ENCODE results near the gene ZSCAN1. TPM values are rescaled to one million over a fixed set of nuclear protein-coding genes. Genes with fewer than 3 reads are reported as not detected.

The ZSCAN1 gene
- total RNA-seq, 4 donors from 2014 or later = not detected

DNA sequence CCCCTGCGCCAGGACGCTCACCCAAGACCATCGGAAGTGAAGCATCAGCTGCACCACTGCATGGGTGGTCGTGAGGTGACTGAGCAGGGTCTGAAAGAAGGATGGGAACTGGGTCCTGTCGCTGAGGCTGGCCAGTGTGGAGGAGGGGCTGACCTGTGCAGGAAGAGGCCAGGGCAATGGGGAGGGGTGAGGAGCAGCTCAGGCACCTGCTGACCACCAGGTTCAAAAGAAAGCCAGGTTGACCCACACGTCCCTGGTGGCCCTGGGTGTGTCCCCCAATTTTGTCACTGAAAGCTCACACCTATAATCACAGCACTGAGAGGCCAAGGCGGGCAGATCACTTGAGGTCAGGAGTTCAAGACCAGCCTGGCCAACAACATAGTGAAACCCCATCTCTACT lies 13.7 kb upstream of the ZSCAN1 start:
- Histone ChIP-seq H3K36me3 (no peaks in the 10 kb centered on the region), H3K27ac (no peak overlapping the region), H3K4me3 (no peak overlapping the region), H3K9me3 (no peaks in the 10 kb centered on the region), H3K27me3 (no peaks in the 10 kb centered on the region), H3K4me1 (no peaks in the 10 kb centered on the region)
- in situ Hi-C loops (cut with MboI; ENCODE audit: low sequenced_read_pairs in 4 of 4) (no loop called here), intact Hi-C loops (cut with DNase I; ENCODE audit: low total_unique reads) (no loop called here)
- TF ChIP-seq POLR2A (IDR thresholded peaks at IDR 0.05) = no peak
- TF ChIP-seq, protein P1, sequence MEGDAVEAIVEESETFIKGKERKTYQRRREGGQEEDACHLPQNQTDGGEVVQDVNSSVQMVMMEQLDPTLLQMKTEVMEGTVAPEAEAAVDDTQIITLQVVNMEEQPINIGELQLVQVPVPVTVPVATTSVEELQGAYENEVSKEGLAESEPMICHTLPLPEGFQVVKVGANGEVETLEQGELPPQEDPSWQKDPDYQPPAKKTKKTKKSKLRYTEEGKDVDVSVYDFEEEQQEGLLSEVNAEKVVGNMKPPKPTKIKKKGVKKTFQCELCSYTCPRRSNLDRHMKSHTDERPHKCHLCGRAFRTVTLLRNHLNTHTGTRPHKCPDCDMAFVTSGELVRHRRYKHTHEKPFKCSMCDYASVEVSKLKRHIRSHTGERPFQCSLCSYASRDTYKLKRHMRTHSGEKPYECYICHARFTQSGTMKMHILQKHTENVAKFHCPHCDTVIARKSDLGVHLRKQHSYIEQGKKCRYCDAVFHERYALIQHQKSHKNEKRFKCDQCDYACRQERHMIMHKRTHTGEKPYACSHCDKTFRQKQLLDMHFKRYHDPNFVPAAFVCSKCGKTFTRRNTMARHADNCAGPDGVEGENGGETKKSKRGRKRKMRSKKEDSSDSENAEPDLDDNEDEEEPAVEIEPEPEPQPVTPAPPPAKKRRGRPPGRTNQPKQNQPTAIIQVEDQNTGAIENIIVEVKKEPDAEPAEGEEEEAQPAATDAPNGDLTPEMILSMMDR (IDR thresholded peaks at IDR 0.05 in 4 of 5, conservative IDR thresholded peaks at IDR 0.05 in 1 of 5) = no peak
- ATAC-seq = no peak
- DNase-seq = no peak

DNA sequence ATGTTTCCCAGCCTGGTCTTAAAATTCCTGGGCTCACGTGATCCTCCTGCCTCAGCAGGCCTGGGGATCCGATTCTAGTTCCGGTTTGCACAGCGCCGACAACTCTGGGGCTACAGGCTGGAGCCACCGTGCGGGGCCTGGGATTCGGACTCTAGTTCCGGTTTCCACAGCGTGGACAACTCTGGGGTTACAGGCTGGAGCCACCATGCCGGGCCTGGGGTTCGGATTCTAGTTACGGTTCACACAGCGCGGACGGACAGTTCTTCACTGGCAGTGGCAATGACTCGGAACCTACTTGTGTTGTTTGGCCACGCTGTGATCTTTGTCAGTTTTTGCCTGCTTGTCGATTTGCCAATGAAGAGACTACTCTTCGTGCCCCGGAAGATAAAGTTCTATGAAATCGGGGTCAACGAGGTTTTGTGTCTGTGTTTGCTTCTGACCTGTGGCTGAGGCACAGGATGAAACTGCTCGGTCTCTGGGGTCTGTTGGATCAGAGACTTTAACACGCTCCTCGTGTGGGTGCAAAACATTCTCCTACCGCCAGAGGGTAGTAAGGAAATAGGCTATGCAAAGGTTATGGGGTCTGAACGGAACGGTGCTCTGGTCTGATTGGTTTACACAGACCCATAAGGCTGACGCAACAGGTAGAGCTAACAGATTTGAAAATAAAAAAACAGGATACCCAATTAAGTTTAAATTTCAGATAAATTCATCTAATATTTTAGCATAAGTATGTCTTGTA lies 12.1 kb upstream of the ZSCAN1 start:
- in situ Hi-C loops (cut with MboI; ENCODE audit: low sequenced_read_pairs in 4 of 4) = no loop called here
- Histone ChIP-seq H3K27ac (no peak overlapping the region), H3K9me3 (no peaks in the 10 kb centered on the region), H3K4me1 (no peaks in the 10 kb centered on the region), H3K36me3 (no peaks in the 10 kb centered on the region), H3K27me3 (no peaks in the 10 kb centered on the region), H3K4me3 (no peak overlapping the region)
- TF ChIP-seq POLR2A (IDR thresholded peaks at IDR 0.05) = no peak
- TF ChIP-seq, protein P1 (IDR thresholded peaks at IDR 0.05 in 4 of 5, conservative IDR thresholded peaks at IDR 0.05 in 1 of 5) = peak in 4 of 5 experiments; percentile 34 to 56 (median 46)
- intact Hi-C loops (cut with DNase I; ENCODE audit: low total_unique reads) = loop anchor here (1.0 kb wide), 1 partner anchor 134 kb away; no protein-coding TSS in a partner anchor
- ATAC-seq (no peak), DNase-seq (no peak)

DNA sequence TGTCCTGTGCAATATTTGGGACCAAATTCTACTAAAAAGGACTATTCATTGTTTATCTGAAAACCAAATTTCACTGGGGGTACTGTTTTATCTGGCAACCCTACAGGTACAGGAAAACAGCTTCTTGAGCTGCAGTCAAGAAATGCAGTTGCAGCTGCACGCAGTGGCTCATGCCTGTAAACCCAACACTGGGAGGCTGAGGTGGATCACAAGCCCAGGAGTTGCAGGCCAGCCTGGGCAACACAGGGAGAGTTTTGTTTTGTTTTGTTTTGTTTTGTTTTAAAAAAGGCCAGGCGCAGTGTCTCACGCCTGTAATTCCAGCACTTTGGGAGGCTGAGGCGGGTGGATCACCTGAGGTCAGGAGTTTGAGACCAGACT lies 11.6 kb upstream of the ZSCAN1 start:
- in situ Hi-C loops (cut with MboI; ENCODE audit: low sequenced_read_pairs in 4 of 4) (no loop called here), intact Hi-C loops (cut with DNase I; ENCODE audit: low total_unique reads) (loop anchor here (1.0 kb wide), 1 partner anchor 133 kb away; no protein-coding TSS in a partner anchor)
- no peaks in the 10 kb centered on the region for H3K36me3 ChIP-seq
- H3K4me3 ChIP-seq = no peak overlapping the region
- no peak for TF ChIP-seq POLR2A (IDR thresholded peaks at IDR 0.05)
- TF ChIP-seq, protein P1 (IDR thresholded peaks at IDR 0.05 in 4 of 5, conservative IDR thresholded peaks at IDR 0.05 in 1 of 5) = no peak
- H3K4me1 ChIP-seq = no peaks in the 10 kb centered on the region
- no peak overlapping the region for H3K27ac ChIP-seq
- no peaks in the 10 kb centered on the region for H3K9me3 ChIP-seq
- ATAC-seq = no peak
- H3K27me3 ChIP-seq = no peaks in the 10 kb centered on the region
- no peak for DNase-seq

DNA sequence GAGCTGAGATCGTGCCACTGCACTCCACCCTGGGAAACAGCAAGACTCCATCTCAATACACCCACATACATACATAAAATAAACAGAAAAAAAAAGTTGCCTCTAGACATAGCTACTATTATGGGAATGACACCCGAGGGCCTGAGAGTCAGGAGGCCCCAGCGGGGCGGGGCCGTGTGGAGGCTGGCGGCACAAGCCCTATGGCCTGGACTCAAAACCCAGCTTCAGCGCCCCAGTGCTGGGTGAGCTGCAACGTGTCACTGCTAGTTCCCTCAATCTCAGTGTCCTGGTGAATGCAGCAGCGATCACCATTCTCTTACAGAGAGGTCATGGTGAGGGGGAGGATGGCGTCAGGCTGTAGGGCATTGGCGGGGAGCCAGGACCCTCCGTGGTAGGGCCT lies 9.2 kb upstream of the ZSCAN1 start:
- Histone ChIP-seq H3K27ac (no peak overlapping the region), H3K27me3 (no peaks in the 10 kb centered on the region), H3K36me3 (no peaks in the 10 kb centered on the region), H3K4me3 (no peak overlapping the region), H3K9me3 (no peaks in the 10 kb centered on the region), H3K4me1 (no peaks in the 10 kb centered on the region)
- intact Hi-C loops (cut with DNase I; ENCODE audit: low total_unique reads) = no loop called here
- in situ Hi-C loops (cut with MboI; ENCODE audit: low sequenced_read_pairs in 4 of 4) = no loop called here
- TF ChIP-seq, protein P1 (IDR thresholded peaks at IDR 0.05 in 4 of 5, conservative IDR thresholded peaks at IDR 0.05 in 1 of 5) = no peak
- TF ChIP-seq POLR2A (IDR thresholded peaks at IDR 0.05) = no peak
- no peak for ATAC-seq
- no peak for DNase-seq

DNA sequence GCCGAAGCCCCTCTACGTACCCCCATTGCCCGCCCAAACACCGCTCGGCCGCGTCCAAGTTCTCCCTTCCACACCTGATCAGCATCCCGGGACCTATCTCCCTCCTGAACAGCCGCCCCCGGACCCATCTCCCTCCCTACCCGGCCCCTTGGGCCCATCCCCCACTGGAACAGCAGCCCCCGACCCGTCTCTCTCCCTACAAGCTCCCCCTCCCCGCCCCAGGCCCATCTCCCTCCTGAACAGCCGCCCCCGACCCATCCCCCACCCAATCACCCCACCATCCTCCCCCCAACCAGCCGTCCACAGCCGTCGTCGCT lies 610 bp downstream of the ZSCAN1 start:
- H3K36me3 ChIP-seq = no peaks in the 10 kb centered on the region
- H3K27ac ChIP-seq = no peak overlapping the region
- DNase-seq (no peak), ATAC-seq (no peak)
- TF ChIP-seq POLR2A (IDR thresholded peaks at IDR 0.05) = no peak
- TF ChIP-seq, protein P1 (IDR thresholded peaks at IDR 0.05 in 4 of 5, conservative IDR thresholded peaks at IDR 0.05 in 1 of 5) = no peak
- H3K4me1 ChIP-seq = no peaks in the 10 kb centered on the region
- in situ Hi-C loops (cut with MboI; ENCODE audit: low sequenced_read_pairs in 4 of 4) = no loop called here
- peaks cover 8 to 34% (median 33%) of the 10 kb centered on the region in 3 donors for H3K27me3 ChIP-seq
- intact Hi-C loops (cut with DNase I; ENCODE audit: low total_unique reads) = no loop called here
- H3K4me3 ChIP-seq = peak overlapping the region in 1 of 4 donors; percentile 18
- peaks cover 0 to 8% (median 0%) of the 10 kb centered on the region in 3 donors for H3K9me3 ChIP-seq

Measured in gastrocnemius medialis (tissue), 4 donors.